DMS114 treated with DMSO at 0.1 percent for 48 hours (cell line): ENCODE data around the gene GFRA4.

Experiments
- DNase-seq: peaks from one replicate; lab custom pipeline; 2025; ENCODE audit not compliant: unreplicated experiment; lab: John Stamatoyannopoulos, UW

GFRA4 gene

DNA sequence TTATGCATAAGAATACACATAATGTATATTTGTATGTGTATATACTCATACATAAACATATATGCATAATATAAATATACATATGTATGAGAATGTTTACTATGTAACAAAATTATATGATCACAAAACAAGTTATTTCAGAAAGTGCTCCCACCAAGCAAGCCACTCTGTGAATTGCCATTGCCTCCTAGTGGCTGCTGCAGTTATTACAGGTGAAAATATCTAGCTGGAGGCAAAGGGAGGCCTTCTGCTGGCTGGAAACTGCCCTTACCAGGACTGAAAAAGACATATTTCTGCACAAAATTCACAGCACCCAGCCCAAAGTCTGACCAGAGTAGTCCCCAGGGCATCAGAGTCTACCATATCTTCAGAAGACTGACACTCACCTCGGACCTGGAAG, 33.0 kb upstream of the GFRA4 start:
- DNase-seq: no peak

DNA sequence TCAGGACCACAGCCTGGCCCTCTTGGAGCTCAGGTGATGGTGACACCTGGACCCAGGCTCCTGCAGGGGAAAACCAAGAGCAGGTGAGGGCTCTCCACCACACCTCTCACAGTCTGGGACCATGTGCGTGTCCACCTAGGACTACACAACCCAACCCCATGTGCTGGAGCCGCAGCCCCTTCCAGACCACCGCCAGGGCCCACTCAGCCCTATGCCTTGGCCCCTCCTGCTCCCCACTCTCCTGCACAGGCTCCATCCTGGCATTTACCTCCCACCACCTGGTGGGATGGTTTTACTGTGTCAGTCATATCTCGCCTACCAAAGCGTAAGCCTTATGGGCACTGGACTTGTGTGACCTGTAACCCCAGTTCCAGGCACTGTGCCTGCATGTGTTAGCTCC, 31.7 kb upstream of the GFRA4 start:
- no peak for DNase-seq

DNA sequence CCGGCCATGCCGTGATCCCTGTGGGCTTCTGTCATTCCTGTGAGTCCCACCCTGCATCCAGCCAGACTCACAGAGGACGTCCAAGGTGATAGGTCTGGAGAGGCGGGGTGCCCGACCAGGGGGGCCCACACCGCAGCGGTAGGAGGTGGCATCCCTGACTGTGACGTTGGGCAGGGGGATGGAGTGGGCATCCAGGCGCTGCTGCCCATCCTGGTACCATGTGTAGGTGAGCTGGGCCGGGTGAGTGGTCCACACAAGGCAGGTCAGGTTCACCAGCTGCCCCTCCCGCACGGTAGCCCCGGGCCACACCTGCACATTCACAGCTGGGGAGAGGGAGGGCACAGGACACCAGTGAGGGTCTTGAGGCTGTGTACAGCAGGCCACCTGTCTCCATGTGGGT, 30.2 kb upstream of the GFRA4 start:
- no peak for DNase-seq

DNA sequence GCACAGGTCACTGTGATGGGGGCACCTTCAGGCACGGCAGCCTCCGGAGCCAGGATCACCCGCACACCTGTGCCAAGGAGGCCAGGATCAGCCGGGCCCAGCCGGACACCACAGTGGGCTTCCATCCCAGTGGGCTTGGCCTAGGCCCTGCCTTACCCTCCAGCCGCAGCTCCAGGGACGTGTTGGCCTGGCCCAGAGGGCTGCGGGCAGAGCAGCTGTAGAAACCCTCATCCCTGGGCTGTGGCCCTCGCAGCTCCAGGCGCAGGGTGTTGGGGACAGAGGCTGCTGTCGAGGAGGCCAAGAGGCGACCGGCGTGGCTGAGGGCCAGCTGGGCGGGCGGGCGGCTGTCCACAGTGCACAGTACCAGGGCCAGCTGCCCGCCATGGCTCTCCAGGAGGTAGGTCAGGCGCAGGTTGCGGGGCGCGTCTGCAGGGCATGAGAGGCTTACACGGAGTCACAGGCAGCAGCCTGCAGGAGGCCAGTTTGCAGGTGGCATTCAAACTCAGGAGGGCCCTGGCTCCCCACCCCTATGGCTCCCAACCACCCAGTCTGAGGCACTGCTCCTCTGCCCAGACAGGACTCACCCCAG, 29.6 kb upstream of the GFRA4 start:
- no peak for DNase-seq

DNA sequence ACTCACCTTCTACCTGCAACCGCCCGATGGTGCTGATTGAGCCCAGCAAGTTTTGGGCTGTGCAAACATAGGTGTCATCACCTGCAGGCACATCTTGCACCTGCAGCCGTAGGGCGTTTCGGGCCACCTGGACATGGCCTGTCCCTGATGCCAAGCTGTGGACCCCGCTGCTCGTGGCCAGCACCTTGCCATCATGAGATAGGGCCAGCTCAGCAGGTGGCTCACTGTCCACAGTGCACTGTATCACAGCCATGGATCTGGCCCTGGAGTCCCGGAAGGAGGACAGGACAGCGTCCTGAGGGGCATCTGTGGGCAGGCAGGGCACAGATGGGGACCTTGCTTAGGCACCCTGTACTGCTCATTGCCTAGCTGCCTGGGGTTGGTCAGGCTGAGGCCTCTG, 28.7 kb upstream of the GFRA4 start:
- no peak for DNase-seq

DNA sequence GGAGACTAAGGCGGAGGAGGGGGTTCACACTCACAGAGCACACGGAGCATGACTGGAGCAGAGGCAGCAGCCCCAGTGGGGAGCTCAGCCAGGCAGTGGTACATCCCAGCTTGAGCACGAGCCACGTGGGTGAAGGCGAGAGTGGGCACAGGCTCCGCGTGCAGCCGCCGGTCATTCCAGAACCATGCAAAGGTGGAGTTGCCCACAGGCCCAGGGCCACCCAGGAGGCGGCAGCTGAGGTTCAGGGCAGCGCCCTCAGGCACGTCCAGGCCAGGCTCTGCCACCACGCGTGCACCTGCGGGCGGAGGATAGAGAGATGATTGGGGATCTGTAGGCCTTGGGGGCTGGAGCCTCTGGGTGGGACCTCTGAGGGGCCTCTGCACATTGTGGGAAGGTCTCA, 28.1 kb upstream of the GFRA4 start:
- DNase-seq: no peak

DNA sequence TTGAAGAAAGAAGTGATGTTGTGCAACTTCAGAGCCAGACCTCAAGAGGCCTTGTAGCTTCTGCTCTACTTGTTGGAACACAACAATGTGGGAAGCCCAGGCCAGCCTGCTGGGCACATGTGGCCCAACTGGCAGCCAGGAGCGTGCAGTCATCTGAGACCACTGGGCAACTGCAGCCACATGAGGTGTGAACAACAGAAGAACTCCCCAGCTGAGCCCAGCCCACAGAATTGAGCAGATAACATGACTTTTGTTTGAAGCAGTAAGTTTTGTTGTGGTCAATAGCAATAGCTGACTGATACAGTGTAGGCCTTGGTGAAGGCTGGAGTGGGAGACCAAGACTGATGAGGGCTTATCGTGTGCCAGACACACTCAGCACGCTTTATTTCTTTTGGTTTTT, 27.2 kb upstream of the GFRA4 start:
- DNase-seq: no peak

DNA sequence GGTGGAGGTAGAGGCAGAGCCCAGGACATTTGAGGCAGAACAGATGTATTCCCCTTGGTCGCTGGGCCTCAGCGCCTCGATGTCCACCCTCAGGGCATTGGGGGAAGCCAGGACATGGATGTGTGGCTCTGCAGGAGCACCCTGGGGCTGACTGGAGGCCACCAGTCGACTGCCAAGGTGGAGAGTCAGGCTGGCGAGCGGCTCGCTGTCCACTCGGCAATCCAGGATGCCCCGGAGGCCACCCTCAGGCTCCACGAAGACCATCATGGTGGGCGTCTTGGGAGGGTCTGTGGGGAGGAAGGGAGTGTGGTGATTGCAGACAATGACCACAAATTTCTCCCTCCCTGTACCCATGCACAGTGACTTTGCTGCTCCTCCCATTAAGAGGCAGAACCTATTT, 26.8 kb upstream of the GFRA4 start:
- DNase-seq: no peak

DNA sequence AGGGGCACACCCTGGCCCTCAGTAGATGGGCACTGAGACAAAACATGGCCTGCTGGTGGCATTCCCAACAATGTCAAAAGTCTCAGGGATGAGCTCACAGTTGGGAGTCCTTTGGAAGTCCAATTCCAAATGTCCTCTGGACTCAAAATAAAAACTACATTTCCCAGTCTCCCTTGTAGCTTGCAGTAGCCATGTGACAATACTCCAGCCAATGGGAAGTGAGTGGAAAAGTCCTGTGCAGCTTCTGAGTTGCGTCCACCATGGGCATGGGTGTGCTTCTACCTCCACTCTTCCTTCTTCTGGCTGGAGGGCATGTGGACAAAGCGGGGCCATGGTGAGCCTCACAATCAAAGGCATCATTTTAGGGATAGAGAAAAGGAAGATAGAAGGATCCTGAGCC, 24.5 kb upstream of the GFRA4 start:
- peak; percentile 46 for DNase-seq

DNA sequence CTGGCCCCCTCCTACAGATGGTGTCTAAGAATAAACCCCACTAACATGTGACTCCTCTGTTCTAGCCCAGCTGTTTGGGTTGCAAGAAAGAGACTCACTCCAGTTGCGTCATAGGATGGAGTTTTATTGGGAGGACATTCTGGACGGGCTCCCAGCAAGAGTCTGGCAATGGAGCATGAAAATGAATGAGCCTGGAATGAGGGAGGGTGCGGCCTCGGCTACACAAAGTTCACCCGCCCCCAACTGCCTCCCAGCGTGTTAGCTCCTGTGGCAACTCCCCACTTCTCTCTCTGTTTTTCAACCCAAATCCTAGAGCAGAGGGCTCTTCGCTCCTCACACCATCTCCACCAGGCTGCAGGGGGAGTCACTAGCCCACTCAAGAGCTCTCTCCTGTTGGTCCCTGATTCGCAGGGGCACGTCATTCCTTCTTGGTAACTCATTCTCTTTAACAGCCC, 23.7 kb upstream of the GFRA4 start:
- no peak for DNase-seq

DNA sequence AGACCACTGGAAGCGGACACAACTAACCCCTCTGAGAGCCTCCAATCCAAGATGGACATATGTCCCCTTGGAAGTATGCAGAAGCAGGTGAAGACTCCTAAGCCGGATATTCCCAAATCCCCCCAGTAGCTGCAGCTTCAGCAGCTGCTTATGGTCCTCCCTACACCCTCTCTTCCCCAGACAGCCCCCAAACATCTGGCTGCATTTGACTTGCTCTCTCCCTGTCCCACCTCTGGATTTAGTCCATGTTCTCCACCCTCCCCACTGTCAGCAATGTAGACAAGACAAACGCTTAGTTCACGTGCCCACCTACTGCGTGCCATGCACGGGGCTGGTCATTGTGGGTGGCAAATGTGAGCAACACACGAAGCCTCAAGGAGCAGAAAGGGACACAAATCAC, 23.2 kb upstream of the GFRA4 start:
- no peak for DNase-seq

DNA sequence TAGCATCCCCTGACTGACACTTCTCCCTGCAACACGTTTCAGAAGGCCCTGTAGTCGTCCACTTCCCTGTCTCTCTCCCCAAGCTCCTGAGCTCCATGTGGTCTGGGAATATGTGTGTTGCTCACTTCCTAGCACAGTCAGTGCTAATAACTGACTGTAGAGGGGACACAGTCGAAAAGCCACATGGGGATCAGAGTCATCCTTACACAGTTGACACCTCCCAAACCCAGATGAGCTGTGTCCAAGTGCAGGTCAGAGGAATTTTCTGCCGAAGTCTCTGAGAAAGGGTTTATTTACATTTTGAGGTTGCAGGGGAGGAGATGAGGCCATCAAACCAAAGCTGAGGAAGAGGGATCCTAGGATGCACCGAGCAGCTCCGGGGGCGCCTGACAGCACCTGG, 22.1 kb upstream of the GFRA4 start:
- DNase-seq: no peak

DNA sequence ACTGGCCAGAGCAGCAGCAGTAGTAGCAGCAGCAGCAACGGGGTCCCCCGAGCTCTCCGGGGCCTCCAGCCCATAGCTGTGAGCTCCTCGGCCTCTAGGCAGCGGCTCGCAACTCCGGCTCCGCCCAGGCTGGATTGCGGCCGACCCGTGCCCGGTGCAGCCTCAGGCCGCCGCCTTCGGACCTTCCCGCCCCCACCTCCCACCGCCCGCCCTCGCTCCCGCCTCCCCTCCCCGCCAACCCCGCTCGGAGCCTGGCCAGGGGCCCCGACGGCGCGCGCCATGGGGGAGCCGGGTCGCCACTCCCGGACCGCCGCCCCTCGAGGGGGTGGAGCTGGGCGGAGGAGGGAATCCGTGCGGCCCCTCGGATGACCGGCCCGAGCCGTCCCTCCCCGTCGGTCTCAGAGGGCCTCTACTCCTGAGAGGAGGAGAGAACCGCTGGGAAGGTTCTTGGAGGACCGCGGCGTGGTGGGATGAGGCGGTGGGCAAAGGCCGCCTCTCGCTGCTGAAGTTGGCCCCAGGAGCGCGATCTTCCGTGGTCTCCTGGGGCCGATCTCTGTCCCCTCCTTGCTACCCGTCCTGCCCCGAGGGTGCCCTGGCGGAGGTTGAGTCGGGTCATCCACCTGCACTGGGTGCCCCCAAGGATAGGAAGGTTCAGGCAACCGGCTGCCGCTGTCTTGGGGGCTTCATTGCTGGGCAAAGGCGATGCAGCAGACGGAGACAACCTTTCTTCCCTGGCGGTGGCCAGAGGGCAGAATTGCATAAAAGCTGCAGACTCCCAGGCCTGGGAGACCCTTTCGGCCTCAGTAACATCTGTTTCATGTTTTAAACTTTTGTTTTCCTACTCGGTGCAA, 19.0 kb upstream of the GFRA4 start, which contains the start of gene ADAM33:
Gene ADAM33 (minus strand): TSS at position 80 of the 851 bp plus-strand sequence. CDS start 6 bp downstream, at position 74.
- no peak for DNase-seq

DNA sequence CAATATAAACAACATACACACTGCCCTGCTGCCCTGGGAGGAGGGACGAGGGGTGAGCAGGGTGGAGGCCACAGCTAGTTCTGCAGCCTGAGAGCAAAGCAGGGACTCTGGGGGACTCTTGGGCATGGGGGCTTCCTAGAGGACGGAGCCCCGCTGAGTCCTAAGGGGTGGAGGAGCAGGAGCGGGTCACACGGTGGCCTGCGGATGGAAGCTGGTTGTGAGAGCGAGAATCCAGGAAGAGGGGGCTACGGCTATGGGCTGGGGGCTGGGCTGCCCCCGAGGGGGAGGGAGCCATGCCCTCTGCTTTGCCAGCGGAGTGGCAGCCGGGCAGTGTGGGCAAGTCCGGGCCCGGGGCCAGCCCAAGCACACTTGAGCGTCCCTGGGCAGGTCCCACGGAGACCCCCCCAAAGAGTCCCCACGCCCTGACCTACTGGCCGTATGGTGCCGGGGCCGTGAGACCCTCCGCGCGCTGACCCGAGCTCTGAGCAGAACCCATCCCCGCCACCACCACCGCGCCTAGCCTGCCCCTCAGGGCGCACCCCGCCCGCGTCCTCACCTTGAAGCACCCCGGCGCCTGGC, 18.2 kb upstream of the GFRA4 start:
- DNase-seq: no peak

DNA sequence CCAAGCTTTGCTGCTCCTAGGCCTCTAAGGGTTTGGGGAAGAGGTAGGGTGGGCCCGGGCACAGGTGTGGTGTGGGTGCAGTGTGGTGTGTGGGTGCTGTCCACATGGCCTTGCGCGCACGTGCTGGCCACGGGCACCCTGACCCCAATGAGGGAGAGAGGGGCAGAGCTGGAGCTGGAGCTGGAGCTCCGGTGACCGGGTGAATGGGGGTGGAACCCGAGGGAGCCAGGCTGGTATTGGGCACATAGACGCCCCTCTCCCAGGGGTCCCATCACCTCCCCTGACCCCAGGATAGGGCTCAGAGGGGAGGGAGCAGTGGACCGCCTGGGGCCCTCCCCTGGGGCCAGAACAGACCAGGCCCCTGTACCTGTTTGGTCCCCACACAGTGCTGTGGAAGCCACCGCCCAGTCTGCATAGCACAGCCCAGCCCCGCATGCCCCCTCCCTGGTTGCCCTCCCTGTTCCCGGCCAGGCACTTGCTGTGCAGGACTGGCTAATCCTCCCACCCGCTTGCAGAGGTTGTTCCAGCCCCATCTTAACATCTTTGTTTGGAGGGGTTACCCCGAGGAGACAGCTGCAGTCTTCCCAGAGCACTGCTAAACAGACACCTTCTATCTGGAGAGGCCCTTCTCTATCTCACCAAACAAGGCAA, 17.6 kb upstream of the GFRA4 start:
- DNase-seq: no peak

DNA sequence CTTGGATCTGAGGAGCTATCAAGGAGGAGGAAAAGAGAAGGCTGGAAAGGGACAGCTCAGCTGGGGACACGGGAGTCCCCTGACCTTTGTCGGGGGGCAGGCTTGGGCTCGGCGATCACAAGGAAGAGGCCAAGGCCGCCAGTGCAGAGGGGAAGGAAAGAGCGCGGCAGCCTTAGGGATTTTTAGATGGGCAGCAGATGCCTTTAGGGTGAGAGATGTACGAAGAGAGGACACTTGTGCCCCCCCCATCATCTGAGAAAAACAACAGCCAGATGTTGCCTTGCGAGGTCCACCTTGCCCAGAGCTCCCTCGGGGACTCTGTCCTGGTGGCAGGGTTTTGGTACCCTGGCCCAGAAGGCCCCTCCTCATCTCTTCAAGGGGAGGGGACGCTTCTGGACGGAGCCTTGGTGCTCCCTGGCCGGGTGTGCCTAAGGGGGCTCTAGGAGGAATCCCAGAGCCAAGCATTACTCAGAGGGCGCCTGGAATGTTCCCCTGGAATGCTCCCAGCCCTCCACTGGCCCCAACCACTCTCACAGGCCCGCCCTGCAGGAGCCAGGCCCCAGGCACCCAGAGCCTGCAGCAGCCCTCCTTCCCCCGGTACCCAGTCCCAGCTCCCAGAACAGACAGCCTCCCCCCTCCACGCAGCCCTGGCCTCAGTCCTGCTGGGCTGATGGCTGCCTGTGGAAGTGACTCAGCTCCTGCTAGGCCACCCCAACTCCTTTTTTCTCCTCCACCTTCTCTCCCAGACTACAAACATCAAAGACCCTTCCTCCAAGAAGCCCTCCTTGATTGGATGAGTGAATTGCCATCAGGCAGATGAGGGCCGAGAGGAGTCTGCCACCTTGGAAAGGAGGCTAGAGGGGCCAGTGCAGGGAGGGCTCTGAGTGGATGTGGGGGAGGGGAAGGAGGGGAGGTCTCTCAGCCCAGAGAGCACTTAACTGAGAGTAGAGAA, 16.8 kb upstream of the GFRA4 start:
- no peak for DNase-seq

DNA sequence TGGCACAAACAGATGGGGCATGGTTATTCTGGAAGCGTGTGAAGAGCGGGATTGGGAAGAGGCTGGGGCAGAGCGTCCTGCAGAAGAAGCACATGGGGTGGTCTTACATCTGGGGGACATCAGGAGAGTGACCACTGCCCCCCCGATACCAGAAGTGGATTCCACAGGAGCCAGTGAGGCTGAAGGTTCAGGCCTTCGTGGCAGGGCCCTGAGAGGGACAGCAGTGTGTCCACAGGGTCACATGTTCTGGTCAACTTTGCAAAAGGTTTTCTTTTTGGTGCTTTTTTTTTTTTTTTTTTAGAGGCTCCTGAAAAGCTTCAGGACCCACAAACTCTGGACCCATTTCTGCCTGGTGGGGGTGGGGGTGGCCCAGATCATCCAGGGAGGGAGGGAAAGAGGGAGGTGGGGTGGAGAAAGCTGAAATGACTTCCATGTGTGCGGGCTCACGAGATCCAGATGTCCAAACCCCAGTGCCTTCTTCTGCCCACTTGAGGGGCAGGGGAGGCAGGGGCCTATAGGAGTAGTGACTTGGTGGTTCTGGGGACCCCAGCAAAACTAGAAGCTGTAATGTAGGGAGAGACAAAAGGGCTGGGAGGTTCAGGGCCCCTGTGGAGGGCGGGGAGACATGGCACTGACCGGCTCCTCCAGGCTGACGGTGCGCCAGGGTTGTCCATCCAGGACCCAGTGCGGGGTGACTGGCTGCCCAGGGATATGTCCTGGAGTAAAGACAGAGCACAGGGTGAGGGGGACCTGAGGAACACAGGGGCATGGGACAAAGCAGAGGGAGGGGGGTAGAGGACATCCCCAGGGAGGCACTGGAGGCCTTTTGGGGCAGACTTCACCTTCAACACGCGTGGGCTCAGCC, 15.9 kb upstream of the GFRA4 start:
- DNase-seq: no peak

DNA sequence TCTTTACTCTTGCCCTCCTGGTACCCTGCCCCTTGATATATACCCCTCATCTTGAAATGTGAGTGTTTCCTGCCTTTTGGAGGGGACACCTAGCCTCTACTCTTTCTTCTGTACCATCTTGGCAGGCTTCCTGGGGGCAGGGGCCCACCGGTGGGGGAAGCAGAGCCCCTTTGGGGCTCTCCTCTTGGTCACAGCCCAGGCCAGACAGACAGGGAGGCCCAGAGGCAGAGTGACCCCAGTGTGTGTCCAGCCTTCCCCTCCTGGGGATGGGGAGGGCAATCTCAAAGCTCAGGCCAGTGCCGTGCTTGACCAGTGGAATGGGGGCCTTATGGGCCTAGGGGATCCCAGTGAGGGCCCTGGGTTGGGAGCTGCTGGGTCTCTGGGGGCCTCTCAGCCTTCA, 15.0 kb upstream of the GFRA4 start:
- DNase-seq: no peak

DNA sequence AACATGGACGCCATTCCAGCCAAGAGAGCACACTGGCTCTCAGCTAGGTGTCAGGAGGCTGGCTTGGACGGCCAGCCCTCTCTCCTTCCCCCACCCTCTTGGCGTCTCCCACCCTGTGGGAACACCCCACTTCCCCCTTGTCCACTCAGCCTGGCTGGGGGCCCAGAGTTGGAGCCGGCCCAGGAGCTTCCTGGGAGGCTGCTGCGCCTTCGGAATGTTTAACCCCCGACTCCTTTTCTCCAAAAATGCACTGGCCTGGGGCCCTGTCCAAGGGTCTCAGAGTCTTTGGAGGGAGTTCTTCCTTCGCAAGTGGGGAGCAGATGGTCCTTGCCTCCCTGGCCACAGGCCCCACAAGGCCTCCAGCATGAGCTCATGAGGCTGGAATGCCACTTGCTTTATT, 14.5 kb upstream of the GFRA4 start:
- no peak for DNase-seq
